ENCODE measurements around the gene DBN1.

GRCh38 chr5:177494346-177495195 lies 21.1 kb upstream of the DBN1 start:
- TF ChIP-seq, protein P1, sequence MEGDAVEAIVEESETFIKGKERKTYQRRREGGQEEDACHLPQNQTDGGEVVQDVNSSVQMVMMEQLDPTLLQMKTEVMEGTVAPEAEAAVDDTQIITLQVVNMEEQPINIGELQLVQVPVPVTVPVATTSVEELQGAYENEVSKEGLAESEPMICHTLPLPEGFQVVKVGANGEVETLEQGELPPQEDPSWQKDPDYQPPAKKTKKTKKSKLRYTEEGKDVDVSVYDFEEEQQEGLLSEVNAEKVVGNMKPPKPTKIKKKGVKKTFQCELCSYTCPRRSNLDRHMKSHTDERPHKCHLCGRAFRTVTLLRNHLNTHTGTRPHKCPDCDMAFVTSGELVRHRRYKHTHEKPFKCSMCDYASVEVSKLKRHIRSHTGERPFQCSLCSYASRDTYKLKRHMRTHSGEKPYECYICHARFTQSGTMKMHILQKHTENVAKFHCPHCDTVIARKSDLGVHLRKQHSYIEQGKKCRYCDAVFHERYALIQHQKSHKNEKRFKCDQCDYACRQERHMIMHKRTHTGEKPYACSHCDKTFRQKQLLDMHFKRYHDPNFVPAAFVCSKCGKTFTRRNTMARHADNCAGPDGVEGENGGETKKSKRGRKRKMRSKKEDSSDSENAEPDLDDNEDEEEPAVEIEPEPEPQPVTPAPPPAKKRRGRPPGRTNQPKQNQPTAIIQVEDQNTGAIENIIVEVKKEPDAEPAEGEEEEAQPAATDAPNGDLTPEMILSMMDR (IDR thresholded peaks at IDR 0.05) = no peak
- no peak for TF ChIP-seq EZH2 (IDR thresholded peaks at IDR 0.05; ENCODE audit: borderline replicate concordance, insufficient read depth, low read depth, low read length, poor library complexity, severe bottlenecking)

Measured in B cell (primary cell).